ENCODE results near the gene PCDHGA11.
"Not testable (repeated sequence)": the region's sequence is repeated elsewhere in the genome, so short reads cannot be mapped to it uniquely, and the experiment has no call there.

PCDHGA11 gene

DNA sequence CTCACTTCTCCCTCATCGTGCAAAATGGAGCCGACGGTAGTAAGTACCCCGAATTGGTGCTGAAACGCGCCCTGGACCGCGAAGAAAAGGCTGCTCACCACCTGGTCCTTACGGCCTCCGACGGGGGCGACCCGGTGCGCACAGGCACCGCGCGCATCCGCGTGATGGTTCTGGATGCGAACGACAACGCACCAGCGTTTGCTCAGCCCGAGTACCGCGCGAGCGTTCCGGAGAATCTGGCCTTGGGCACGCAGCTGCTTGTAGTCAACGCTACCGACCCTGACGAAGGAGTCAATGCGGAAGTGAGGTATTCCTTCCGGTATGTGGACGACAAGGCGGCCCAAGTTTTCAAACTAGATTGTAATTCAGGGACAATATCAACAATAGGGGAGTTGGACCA is 10.4 kb downstream of the PCDHGA11 start:
- DNase-seq (ENCODE audit: low spot score) = no peak

GRCh38 chr5:141432308-141432707 is 11.5 kb downstream of the PCDHGA11 start:
- DNase-seq (ENCODE audit: low spot score) = not testable (repeated sequence)

GRCh38 chr5:141432726-141433125 is 11.9 kb downstream of the PCDHGA11 start:
- DNase-seq (ENCODE audit: low spot score) = not testable (repeated sequence)

GRCh38 chr5:141434006-141434405 is 13.2 kb downstream of the PCDHGA11 start:
- DNase-seq (ENCODE audit: low spot score) = no peak

GRCh38 chr5:141437221-141437620 is 16.4 kb downstream of the PCDHGA11 start:
- DNase-seq (ENCODE audit: low spot score) = no peak

- DNase-seq (ENCODE audit: low spot score) = no peak
Measured at GRCh38 chr5:141439411-141440141, 18.7 kb downstream of the PCDHGA11 start.

DNA sequence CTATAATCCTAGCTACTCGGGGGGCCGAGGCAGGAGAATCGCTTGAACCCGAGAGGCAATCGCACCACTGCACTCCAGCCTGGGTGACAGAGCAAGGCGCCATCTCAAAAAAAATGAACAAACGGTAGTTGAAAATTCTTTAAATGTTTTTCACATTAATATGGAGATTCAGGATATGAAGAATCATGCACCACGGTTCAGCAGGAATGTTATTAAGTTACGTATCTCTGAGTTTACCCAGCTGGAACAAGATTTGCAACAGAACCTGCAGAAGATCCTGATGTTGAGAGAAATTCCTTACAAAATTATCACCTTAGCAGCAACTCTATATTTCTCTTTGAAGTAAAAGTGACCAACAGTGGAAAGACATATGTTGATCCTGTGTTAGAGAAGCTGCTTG is 19.5 kb downstream of the PCDHGA11 start:
- no peak for DNase-seq (ENCODE audit: low spot score)

DNA sequence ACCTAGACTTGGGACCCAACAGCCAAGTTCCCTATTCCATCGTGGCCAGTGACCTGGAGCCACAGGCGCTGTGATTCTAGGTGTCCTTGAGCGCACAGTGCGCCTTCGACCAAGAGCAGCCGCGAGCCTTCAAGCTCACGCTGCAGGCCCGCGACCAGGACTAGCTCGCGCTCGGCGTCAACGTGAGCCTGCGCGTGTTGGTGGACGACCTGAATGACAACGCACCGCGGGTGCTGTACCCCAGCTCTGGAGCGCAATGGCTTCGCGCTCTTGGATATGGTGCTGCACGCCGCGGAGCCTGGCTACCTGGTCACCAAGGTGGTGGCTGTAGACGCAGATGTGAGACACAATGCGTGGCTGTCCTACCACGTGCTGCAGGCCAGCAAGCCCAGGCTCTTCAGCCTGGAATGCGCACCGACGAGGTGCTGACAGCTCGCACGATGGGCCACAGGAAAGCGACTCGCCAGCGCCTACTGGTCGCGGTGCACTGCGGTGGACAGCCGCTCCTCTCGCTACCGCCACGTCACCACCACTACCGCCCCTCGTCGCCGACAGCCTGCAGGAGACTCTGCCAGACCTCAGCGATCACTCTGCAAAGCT is 20.8 kb downstream of the PCDHGA11 start:
- DNase-seq (ENCODE audit: low spot score) = no peak

DNA sequence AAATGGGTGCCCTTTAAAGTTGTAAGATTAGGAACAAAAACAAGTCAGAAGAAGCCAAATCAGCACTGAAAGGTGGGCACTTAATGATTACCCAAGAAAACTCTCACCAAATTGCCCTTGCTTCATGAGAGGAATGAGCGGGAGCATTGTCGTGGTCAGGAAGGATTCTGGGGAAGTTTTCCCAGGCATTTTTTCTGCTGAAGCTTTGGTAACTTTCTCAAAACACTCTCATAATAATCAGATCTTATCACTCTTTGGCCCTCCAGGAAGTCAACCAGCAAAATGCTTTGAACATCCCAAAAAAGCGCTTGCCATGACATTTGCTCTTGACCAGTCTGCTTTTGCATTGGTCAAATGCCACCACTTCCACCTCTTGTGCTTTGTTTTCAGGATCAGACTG is 44.5 kb downstream of the PCDHGA11 start:
- no peak for DNase-seq (ENCODE audit: low spot score)
